CD14-positive monocyte (primary cell): ENCODE measurements around the gene ARL5C. TPM values are rescaled to one million over a fixed set of nuclear protein-coding genes. Genes with fewer than 3 reads are reported as not detected.

Experiments used
- DNase-seq, 3 donors: peaks; one replicate each; pipeline ENCODE4 v3.0.0-alpha.2; 2011 to 2022
- H2AFZ ChIP-seq: 2 replicates; pipeline ENCODE4 v1.6.0; 2012; ENCODE audit warnings: mild to moderate bottlenecking, low read depth, low read length, inconsistent platforms; ENCODE audit not compliant: insufficient read depth, poor library complexity, severe bottlenecking
- H3K27ac ChIP-seq, 2 donors: 1 replicate in 1 of 2; 2 replicates in 1 of 2; pipeline ENCODE4 v1.5.1; 2012 to 2013; ENCODE audit warnings: low read length in 2 of 2, control low read depth in 1 of 2, inconsistent platforms in 1 of 2, low read depth in 1 of 2, mild to moderate bottlenecking in 1 of 2
- H3K27me3 ChIP-seq, 2 donors: one replicate each; pipeline versions ENCODE4 v1.6.0 to v1.6.1; 2011 to 2013; ENCODE audit warnings: low read length in 2 of 2; ENCODE audit not compliant: control insufficient read depth in 2 of 2, insufficient read depth in 2 of 2
- H3K36me3 ChIP-seq, 2 donors: replicated peaks in 1 of 2; 1 replicate in 1 of 2; 2 replicates in 1 of 2; pipeline versions ENCODE4 v1.5.1 to v1.6.1; 2012 to 2013; ENCODE audit warnings: low read length in 2 of 2, control low read depth in 1 of 2, inconsistent platforms in 1 of 2, mild to moderate bottlenecking in 1 of 2; ENCODE audit not compliant: insufficient read depth in 2 of 2, control insufficient read depth in 1 of 2
- H3K4me1 ChIP-seq, 2 donors: 1 replicate in 1 of 2; 2 replicates in 1 of 2; pipeline versions ENCODE4 v1.5.1 to v1.6.1; 2012 to 2013; ENCODE audit warnings: low read length in 2 of 2, control low read depth in 1 of 2, inconsistent platforms in 1 of 2, mild to moderate bottlenecking in 1 of 2, moderate library complexity in 1 of 2; ENCODE audit not compliant: insufficient read depth in 2 of 2, control insufficient read depth in 1 of 2
- H3K4me2 ChIP-seq: replicated peaks from 2 replicates; pipeline ENCODE3; 2012; ENCODE audit warnings: low read length, moderate library complexity, mild to moderate bottlenecking; ENCODE audit not compliant: poor library complexity, severe bottlenecking; ENCODE audit errors: extremely low read depth
- H3K4me3 ChIP-seq, 3 experiments: fragments of 200-600 bp in 1 of 3; sonication (generic) in 1 of 3; replicated peaks in 1 of 3; 1 replicate in 2 of 3; 2 replicates in 1 of 3; pipeline ENCODE4 v1.5.1; 2011 to 2013; ENCODE audit warnings: low read length in 3 of 3, mild to moderate bottlenecking in 3 of 3, control low read depth in 2 of 3, low read depth in 2 of 3, inconsistent platforms in 1 of 3, moderate library complexity in 1 of 3
- H3K79me2 ChIP-seq: 2 replicates; pipeline ENCODE4 v1.6.0; 2012; ENCODE audit warnings: mild to moderate bottlenecking, control low read depth, inconsistent platforms, low read length, moderate library complexity; ENCODE audit not compliant: insufficient read depth
- H3K9ac ChIP-seq: 2 replicates; pipeline ENCODE4 v1.6.0; 2017; ENCODE audit warnings: low read length, mild to moderate bottlenecking; ENCODE audit not compliant: insufficient read depth, poor library complexity, severe bottlenecking
- H3K9me3 ChIP-seq, 2 donors: replicated peaks in 1 of 2; 1 replicate in 1 of 2; 2 replicates in 1 of 2; pipeline versions ENCODE4 v1.5.1 to v1.6.1; 2012 to 2013; ENCODE audit warnings: low read length in 2 of 2, control low read depth in 1 of 2; ENCODE audit not compliant: control insufficient read depth in 1 of 2, insufficient read depth in 1 of 2
- H4K20me1 ChIP-seq: 2 replicates; pipeline ENCODE4 v1.6.0; 2012; ENCODE audit warnings: mild to moderate bottlenecking, low read length, control low read depth, moderate library complexity; ENCODE audit not compliant: insufficient read depth
- H3K27ac Mint-ChIP-seq, 7 donors: one replicate each; pipeline ENCODE4 v1.8.0; 2020; ENCODE audit warnings: mild to moderate bottlenecking in 7 of 7, mixed read lengths in 7 of 7, moderate library complexity in 6 of 7, inconsistent platforms in 2 of 7
- H3K27me3 Mint-ChIP-seq, 3 donors: one replicate each; pipeline ENCODE4 v1.8.0; 2021 to 2022; ENCODE audit warnings: low read depth in 3 of 3, mild to moderate bottlenecking in 3 of 3, mixed read lengths in 3 of 3, moderate library complexity in 3 of 3, inconsistent platforms in 1 of 3
- H3K36me3 Mint-ChIP-seq, 2 donors: one replicate each; pipeline ENCODE4 v1.8.0; 2020; ENCODE audit warnings: mixed read lengths in 2 of 2, inconsistent platforms in 1 of 2, mild to moderate bottlenecking in 1 of 2
- H3K4me1 Mint-ChIP-seq: one replicate; pipeline ENCODE4 v1.8.0; 2020; ENCODE audit warnings: mild to moderate bottlenecking, mixed read lengths
- H3K4me3 Mint-ChIP-seq, 2 donors: one replicate each; pipeline ENCODE4 v1.8.0; 2020; ENCODE audit warnings: mild to moderate bottlenecking in 2 of 2, mixed read lengths in 2 of 2, moderate library complexity in 1 of 2
- H3K9me3 Mint-ChIP-seq, 7 donors: one replicate each; pipeline ENCODE4 v1.8.0; 2020 to 2022; ENCODE audit warnings: mixed read lengths in 7 of 7, mild to moderate bottlenecking in 6 of 7, moderate library complexity in 6 of 7, inconsistent platforms in 2 of 7
- WGBS: methylation state at CpG from one replicate; pipeline ENCODE4 v1.1.5; 2013; ENCODE audit warnings: missing lambda C conversion rate; ENCODE audit not compliant: insufficient coverage; 5-methylcytosine and 5-hydroxymethylcytosine counted together
- intact Hi-C, 2 donors: fragments of 100-400 bp; cut with micrococcal nuclease; formaldehyde crosslinking; loops; one replicate each; pipeline versions ENCODE4 v1.15.0 to v1.15.1; 2023
- polyA plus RNA-seq, 3 donors: library from polyadenylated mRNA; depleted of rRNA in 1 of 3; unstranded in 2 of 3; stranded (reverse) in 1 of 3; fragments of 300-500 nt in 2 of 3; fragments of >200 nt in 1 of 3; fragmentation: Illumina TruSeq in 2 of 3; gene quantifications; 1 replicate in 2 of 3; 2 replicates in 1 of 3; pipeline ENCODE4 v1.2.3, GENCODE V29; 2012 to 2021
- TF ChIP-seq, protein P1 (sequence below): fragments of 200-600 bp; IDR thresholded peaks from one replicate; pipeline ENCODE4 v1.8.0; 2022; ENCODE audit warnings: antibody characterized with exemption, mild to moderate bottlenecking

The ARL5C gene
- polyA plus RNA-seq, 3 donors: 0.04 TPM; not detected in 2

DNA sequence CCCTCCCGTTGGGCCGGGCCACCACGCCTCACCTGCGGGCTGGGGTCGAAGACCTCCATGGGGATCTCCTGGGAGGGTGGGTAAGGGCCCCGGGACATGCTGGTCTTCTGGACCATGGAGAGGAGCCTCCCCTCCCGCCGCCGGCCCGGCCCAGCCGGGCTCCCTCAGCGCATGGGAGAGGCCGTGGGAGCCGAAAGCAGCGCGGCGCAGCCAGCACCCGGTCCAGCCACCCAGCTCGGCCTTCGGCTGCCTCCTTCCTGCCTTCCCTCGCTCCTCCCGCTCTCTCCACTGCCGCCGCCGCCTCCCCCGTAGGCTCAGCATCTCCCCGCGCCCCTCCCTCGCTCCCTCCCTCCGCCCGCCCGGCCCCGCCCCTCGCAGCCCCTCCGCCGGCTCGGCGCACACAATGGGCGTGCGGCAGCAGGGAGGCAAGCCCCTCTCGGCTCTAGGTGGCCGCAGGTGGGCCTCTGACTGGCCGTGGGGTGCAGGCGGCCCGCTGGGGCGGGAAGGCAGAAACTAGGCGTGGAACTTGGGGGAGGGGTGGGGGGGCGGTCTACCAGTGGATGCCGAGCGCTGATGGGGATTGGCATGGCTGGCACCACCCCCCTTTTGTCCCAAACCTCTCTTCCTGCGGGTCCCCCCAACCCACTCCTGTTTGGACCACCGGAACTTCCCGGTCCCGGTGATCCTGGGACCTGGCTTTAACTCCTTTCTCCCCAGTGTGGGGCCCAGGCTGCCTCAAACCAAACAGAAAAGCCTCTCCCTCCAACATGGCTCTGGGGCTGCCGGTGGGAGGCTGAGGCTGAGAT lies 31.6 kb upstream of the ARL5C start, which contains the start of gene CACNB1:
CACNB1 (minus strand) TSS at position 290 of the 806 bp plus-strand sequence; CDS start at position 116, 174 bp downstream.
- peaks cover 26% of the 10 kb centered on the region for H3K79me2 ChIP-seq
- Mint-ChIP-seq H3K4me3 (peak within 1 kb of the TSS; percentile 80 to 87), H3K27ac (peak within 1 kb of the TSS; percentile 97 to 100 (median 99)), H3K4me1 (peaks cover 49% of the 10 kb centered on the region), H3K9me3 (no peaks in the 10 kb centered on the region), H3K36me3 (peaks cover 33 to 35% of the 10 kb centered on the region in 2 donors), H3K27me3 (peaks cover 0 to 3% (median 0%) of the 10 kb centered on the region in 3 donors)
- peak within 1 kb of the TSS; percentile 92 for H3K4me2 ChIP-seq
- H2AFZ ChIP-seq: peak within 1 kb of the TSS; percentile 94
- 2% methylated on average over 19 of the region's 55 CpGs for WGBS
- peak within 1 kb of the TSS; percentile 57 to 91 (median 60) for H3K4me3 ChIP-seq
- H3K36me3 ChIP-seq: peaks cover 20 to 31% of the 10 kb centered on the region in 2 donors
- H4K20me1 ChIP-seq: peaks cover 26% of the 10 kb centered on the region
- peaks cover 51 to 63% of the 10 kb centered on the region in 2 donors for H3K4me1 ChIP-seq
- peak within 1 kb of the TSS; percentile 65 for H3K9ac ChIP-seq
- H3K27ac ChIP-seq: peak within 1 kb of the TSS; percentile 82 to 100
- H3K27me3 ChIP-seq: no peaks in the 10 kb centered on the region
- no peaks in the 10 kb centered on the region for H3K9me3 ChIP-seq
- TF ChIP-seq, protein P1, sequence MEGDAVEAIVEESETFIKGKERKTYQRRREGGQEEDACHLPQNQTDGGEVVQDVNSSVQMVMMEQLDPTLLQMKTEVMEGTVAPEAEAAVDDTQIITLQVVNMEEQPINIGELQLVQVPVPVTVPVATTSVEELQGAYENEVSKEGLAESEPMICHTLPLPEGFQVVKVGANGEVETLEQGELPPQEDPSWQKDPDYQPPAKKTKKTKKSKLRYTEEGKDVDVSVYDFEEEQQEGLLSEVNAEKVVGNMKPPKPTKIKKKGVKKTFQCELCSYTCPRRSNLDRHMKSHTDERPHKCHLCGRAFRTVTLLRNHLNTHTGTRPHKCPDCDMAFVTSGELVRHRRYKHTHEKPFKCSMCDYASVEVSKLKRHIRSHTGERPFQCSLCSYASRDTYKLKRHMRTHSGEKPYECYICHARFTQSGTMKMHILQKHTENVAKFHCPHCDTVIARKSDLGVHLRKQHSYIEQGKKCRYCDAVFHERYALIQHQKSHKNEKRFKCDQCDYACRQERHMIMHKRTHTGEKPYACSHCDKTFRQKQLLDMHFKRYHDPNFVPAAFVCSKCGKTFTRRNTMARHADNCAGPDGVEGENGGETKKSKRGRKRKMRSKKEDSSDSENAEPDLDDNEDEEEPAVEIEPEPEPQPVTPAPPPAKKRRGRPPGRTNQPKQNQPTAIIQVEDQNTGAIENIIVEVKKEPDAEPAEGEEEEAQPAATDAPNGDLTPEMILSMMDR: no peak
- DNase-seq: peak in 1 of 3 donors; percentile 22
- intact Hi-C loops: loop anchor here (2.0 to 5.0 kb wide), 2 partner anchors 33 to 35 kb away; no protein-coding TSS in a partner anchor

DNA sequence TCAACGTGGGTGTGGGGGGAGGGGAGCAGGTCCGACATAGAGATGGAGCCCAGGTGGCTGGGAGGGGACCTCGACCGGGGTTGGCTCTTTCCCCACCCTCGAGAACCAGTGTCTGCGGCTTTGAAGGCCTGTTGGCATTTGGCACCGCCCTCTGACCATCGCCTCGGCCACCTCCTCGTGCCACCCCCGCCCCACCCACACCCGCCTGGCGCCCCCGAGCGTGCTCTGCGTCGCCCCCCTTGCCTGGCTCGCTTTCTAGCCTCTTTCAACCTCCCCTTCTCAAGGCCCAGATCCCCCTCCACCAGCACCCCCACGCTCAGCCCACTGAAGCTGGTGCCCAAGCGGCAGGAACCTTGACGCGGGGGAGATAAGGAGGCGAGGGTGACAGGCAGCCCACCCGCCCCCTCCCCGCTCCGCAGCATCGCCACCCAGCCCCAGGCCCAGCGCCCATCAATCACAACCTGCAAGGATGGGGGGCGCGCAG lies 30.9 kb upstream of the ARL5C start:
- Mint-ChIP-seq H3K27ac (peak overlapping the region in 2 of 7 donors; percentile 33 to 75), H3K4me1 (peaks cover 49% of the 10 kb centered on the region), H3K36me3 (peaks cover 30 to 32% of the 10 kb centered on the region in 2 donors), H3K9me3 (no peaks in the 10 kb centered on the region), H3K27me3 (peaks cover 0 to 3% (median 2%) of the 10 kb centered on the region in 3 donors), H3K4me3 (peak overlapping the region; percentile 80 to 87)
- Histone ChIP-seq H3K36me3 (peaks cover 20 to 31% of the 10 kb centered on the region in 2 donors), H2AFZ (peak overlapping the region; percentile 94), H3K27ac (peak overlapping the region; percentile 13 to 64), H3K9ac (peak overlapping the region; percentile 65), H4K20me1 (peaks cover 18% of the 10 kb centered on the region), H3K4me1 (peaks cover 50 to 60% of the 10 kb centered on the region in 2 donors), H3K79me2 (peaks cover 18% of the 10 kb centered on the region), H3K27me3 (no peaks in the 10 kb centered on the region), H3K4me3 (peak overlapping the region; percentile 57 to 91 (median 60)), H3K9me3 (no peaks in the 10 kb centered on the region), H3K4me2 (peak overlapping the region; percentile 92)
- DNase-seq: no peak
- WGBS: 0% methylated on average over 19 of the region's 30 CpGs
- TF ChIP-seq, protein P1: no peak
- intact Hi-C loops: loop anchor here (2.0 to 5.0 kb wide), 2 partner anchors 32 to 35 kb away; no protein-coding TSS in a partner anchor
